ENCODE data around the gene VAV3.

The VAV3 gene

GRCh38 chr1:107993920-107994319 lies 28.9 kb upstream of the VAV3 start:
- no peak overlapping the region for H3K27ac ChIP-seq (replicated peaks)
- DNase-seq (ENCODE audit: low read depth in 1 of 2, low spot score in 1 of 2): no peak
- H3K4me3 ChIP-seq (replicated peaks; ENCODE audit: insufficient read depth, low read length): no peak overlapping the region
- no peaks in the 10 kb centered on the region for H3K27me3 ChIP-seq (ENCODE audit: insufficient read depth, poor library complexity, severe bottlenecking)
- TF ChIP-seq GABPA (IDR thresholded peaks at IDR 0.05; ENCODE audit: low read depth) (no peak), POLR2AphosphoS5 (IDR thresholded peaks at IDR 0.05; ENCODE audit: low read depth) (no peak), REST (IDR thresholded peaks at IDR 0.05; ENCODE audit: insufficient replicate concordance, low read depth) (no peak), SPI1 (IDR thresholded peaks at IDR 0.05; ENCODE audit: borderline replicate concordance, low read depth) (no peak), CTCF (IDR thresholded peaks at IDR 0.05; ENCODE audit: insufficient read depth, low read length) (no peak)

- H3K4me3 ChIP-seq (replicated peaks; ENCODE audit: insufficient read depth, low read length): no peak overlapping the region
- no peaks in the 10 kb centered on the region for H3K27me3 ChIP-seq (ENCODE audit: insufficient read depth, poor library complexity, severe bottlenecking)
- no peak for DNase-seq (ENCODE audit: low read depth in 1 of 2, low spot score in 1 of 2)
- no peak overlapping the region for H3K27ac ChIP-seq (replicated peaks)
- TF ChIP-seq REST (IDR thresholded peaks at IDR 0.05; ENCODE audit: insufficient replicate concordance, low read depth): peak; percentile 85
- no peak for TF ChIP-seq SPI1 (IDR thresholded peaks at IDR 0.05; ENCODE audit: borderline replicate concordance, low read depth)
Observed at GRCh38 chr1:107992347-107992746, 27.4 kb upstream of the VAV3 start.

- TF ChIP-seq POLR2AphosphoS5 (IDR thresholded peaks at IDR 0.05; ENCODE audit: low read depth) (no peak), REST (IDR thresholded peaks at IDR 0.05; ENCODE audit: insufficient replicate concordance, low read depth) (no peak), SPI1 (IDR thresholded peaks at IDR 0.05; ENCODE audit: borderline replicate concordance, low read depth) (no peak), CTCF (IDR thresholded peaks at IDR 0.05; ENCODE audit: insufficient read depth, low read length) (no peak), GABPA (IDR thresholded peaks at IDR 0.05; ENCODE audit: low read depth) (no peak)
- peak in 1 of 2 experiments; percentile 13 for DNase-seq (ENCODE audit: low read depth in 1 of 2, low spot score in 1 of 2)
- H3K4me3 ChIP-seq (replicated peaks; ENCODE audit: insufficient read depth, low read length): no peak overlapping the region
- H3K27ac ChIP-seq (replicated peaks): no peak overlapping the region
- no peaks in the 10 kb centered on the region for H3K27me3 ChIP-seq (ENCODE audit: insufficient read depth, poor library complexity, severe bottlenecking)
Observed at GRCh38 chr1:107991371-107992066, 26.5 kb upstream of the VAV3 start.
